ENCODE measurements around the gene SLC5A8. TPM values are rescaled to one million over a fixed set of nuclear protein-coding genes. Genes with fewer than 3 reads are reported as not detected.

SLC5A8 gene
- total and polyA plus RNA-seq, 4 donors = not detected

- no peak overlapping the region for H3K9ac ChIP-seq (ENCODE audit: low read depth in 1 of 2, low read length in 2 of 2)
- WGBS = 74% methylated on average over 2 of the region's 2 CpGs
- TF ChIP-seq JUND (IDR thresholded peaks at IDR 0.05) (no peak), HNF4A (conservative IDR thresholded peaks at IDR 0.05) (no peak), GABPA (IDR thresholded peaks at IDR 0.05 in 1 of 2, conservative IDR thresholded peaks at IDR 0.05 in 1 of 2) (no peak), ZBTB33 (IDR thresholded peaks at IDR 0.05) (no peak), NR2F2 (IDR thresholded peaks at IDR 0.05) (no peak), RAD21 (IDR thresholded peaks at IDR 0.05) (no peak), FOXA2 (IDR thresholded peaks at IDR 0.05) (no peak), RXRA (IDR thresholded peaks at IDR 0.05) (no peak), FOXA1 (IDR thresholded peaks at IDR 0.05) (no peak), REST (IDR thresholded peaks at IDR 0.05) (no peak), CTCF (IDR thresholded peaks at IDR 0.05; ENCODE audit: low read depth, low read length, missing input control) (no peak), HNF4G (IDR thresholded peaks at IDR 0.05) (no peak), YY1 (IDR thresholded peaks at IDR 0.05) (no peak), TAF1 (conservative IDR thresholded peaks at IDR 0.05) (no peak), EGR1 (IDR thresholded peaks at IDR 0.05; ENCODE audit: low read depth in 2 of 2) (no peak), ATF3 (IDR thresholded peaks at IDR 0.05) (no peak), SP1 (IDR thresholded peaks at IDR 0.05) (no peak), MAX (IDR thresholded peaks at IDR 0.05) (no peak)
- DNase-seq (ENCODE audit: low spot score) = no peak
- H3K4me1 ChIP-seq (ENCODE audit: control insufficient read depth in 4 of 4, insufficient read depth in 4 of 4, low read length in 3 of 4) = no peaks in the 10 kb centered on the region
- peaks cover 0 to 11% (median 0%) of the 10 kb centered on the region in 4 donors for H3K27me3 ChIP-seq (ENCODE audit: control insufficient read depth in 4 of 4, insufficient read depth in 4 of 4, low read length in 3 of 4)
- H3K27ac ChIP-seq (ENCODE audit: low read depth in 1 of 2, low read length in 2 of 2) = no peak overlapping the region
- peaks cover 0 to 10% (median 3%) of the 10 kb centered on the region in 4 donors for H3K9me3 ChIP-seq (ENCODE audit: control insufficient read depth in 4 of 4, low read length in 3 of 4)
- no peaks in the 10 kb centered on the region for H3K36me3 ChIP-seq (ENCODE audit: control insufficient read depth in 4 of 4, insufficient read depth in 3 of 4, low read depth in 1 of 4, low read length in 3 of 4)
- no peak overlapping the region for H3K4me3 ChIP-seq (ENCODE audit: low read depth in 1 of 3, low read length in 3 of 3)
Observed at GRCh38 chr12:101243074-101243473, 33.0 kb upstream of the SLC5A8 start.
